Aorta (tissue), 5 donors: ENCODE measurements around the gene PARVG. TPM values are rescaled to one million over a fixed set of nuclear protein-coding genes. Genes with fewer than 3 reads are reported as not detected.

Experiments
- ATAC-seq: fragments of 200-7000 bp; cut with Tn5 transposase; one replicate; pipeline ENCODE4 v1.9.1; 2022; ENCODE audit warnings: moderate library complexity; ENCODE audit not compliant: low FRiP score
- DNase-seq, 2 donors: peaks; one replicate each; pipeline ENCODE4 v3.0.0-alpha.2; 2020
- H3K27ac ChIP-seq, 2 donors: one replicate each; pipeline ENCODE4 v1.5.1; 2013; ENCODE audit warnings: low read length in 2 of 2, mild to moderate bottlenecking in 2 of 2, moderate library complexity in 2 of 2, control low read depth in 1 of 2, inconsistent platforms in 1 of 2, low read depth in 1 of 2
- H3K27me3 ChIP-seq, 2 donors: one replicate each; pipeline ENCODE4 v1.6.1; 2013; ENCODE audit warnings: control low read depth in 1 of 2, low read length in 1 of 2, mild to moderate bottlenecking in 1 of 2, moderate library complexity in 1 of 2; ENCODE audit not compliant: insufficient read depth in 2 of 2, control insufficient read depth in 1 of 2
- H3K36me3 ChIP-seq, 2 donors: one replicate each; pipeline ENCODE4 v1.6.1; 2013; ENCODE audit warnings: control low read depth in 1 of 2, low read length in 1 of 2, mild to moderate bottlenecking in 1 of 2; ENCODE audit not compliant: insufficient read depth in 2 of 2, control insufficient read depth in 1 of 2
- H3K4me1 ChIP-seq, 2 donors: one replicate each; pipeline ENCODE4 v1.6.1; 2013; ENCODE audit warnings: low read length in 2 of 2, control low read depth in 1 of 2, mild to moderate bottlenecking in 1 of 2, moderate library complexity in 1 of 2; ENCODE audit not compliant: insufficient read depth in 2 of 2, control insufficient read depth in 1 of 2
- H3K4me3 ChIP-seq, 2 donors: one replicate each; pipeline ENCODE4 v1.5.1; 2013; ENCODE audit warnings: low read length in 2 of 2, control low read depth in 1 of 2, mild to moderate bottlenecking in 1 of 2
- H3K9me3 ChIP-seq: one replicate; pipeline ENCODE4 v1.6.1; 2013; ENCODE audit warnings: mild to moderate bottlenecking, low read length; ENCODE audit not compliant: control insufficient read depth
- WGBS, 2 donors: extraction: QIAGEN DNeasy Blood & Tissue Kit; methylation state at CpG; one replicate each; pipeline ENCODE4 v1.1.7; 2013; 5-methylcytosine and 5-hydroxymethylcytosine counted together
- intact Hi-C, 2 donors: fragments of 100-400 bp; cut with DNase I; formaldehyde crosslinking; loops; one replicate each; pipeline versions ENCODE4 v1.14.2 to v1.15.0; 2022
- long read RNA-seq, 2 donors: library from polyadenylated mRNA; unstranded; transcript quantifications; one replicate each; pipeline ENCODE4 v2.0.0, GENCODE V29; 2020 to 2021
- polyA plus RNA-seq, 2 donors: library from polyadenylated mRNA; stranded (reverse); fragments of 200-250 nt; gene quantifications; one replicate each; pipeline ENCODE4 v1.2.3, GENCODE V29; 2013
- total RNA-seq, 2 donors: library from RNA; stranded (reverse); fragmentation: NEBNext Ultra II Directional; extraction: Animal tissue kit (Norgen Biotek cat#: 25700); gene quantifications; one replicate each; pipeline ENCODE4 v1.2.1, GENCODE V29; 2021
- donor health status: healthy with polysubstance abuse.
- donor health status: Bipolar disorder and iron deficiency.
- donor health status: DM: no; HTN: no; CAD: no.
- donor health status: DM: no; HTN: no; CAD: no.
- donor health status: DM: yes; HTN: yes; CAD: no.

PARVG gene, protein sequence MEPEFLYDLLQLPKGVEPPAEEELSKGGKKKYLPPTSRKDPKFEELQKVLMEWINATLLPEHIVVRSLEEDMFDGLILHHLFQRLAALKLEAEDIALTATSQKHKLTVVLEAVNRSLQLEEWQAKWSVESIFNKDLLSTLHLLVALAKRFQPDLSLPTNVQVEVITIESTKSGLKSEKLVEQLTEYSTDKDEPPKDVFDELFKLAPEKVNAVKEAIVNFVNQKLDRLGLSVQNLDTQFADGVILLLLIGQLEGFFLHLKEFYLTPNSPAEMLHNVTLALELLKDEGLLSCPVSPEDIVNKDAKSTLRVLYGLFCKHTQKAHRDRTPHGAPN
- total RNA-seq (10 to 100 TPM; 15.2 to 29.7 TPM), polyA plus RNA-seq (10 to 100 TPM in 1 of 2 donors, 1 to 10 TPM in 1; 3.5 to 17.5 TPM)
- long read RNA-seq, donor 1, partial matches to known transcripts = 12 of 28 reads
- long read RNA-seq, donor 1, other reads (novel, unspliced or antisense) = 16 of 28 reads
- long read RNA-seq, donor 2, partial matches to known transcripts = 5 of 10 reads
- long read RNA-seq, donor 2, other reads (novel, unspliced or antisense) = 5 of 10 reads

DNA sequence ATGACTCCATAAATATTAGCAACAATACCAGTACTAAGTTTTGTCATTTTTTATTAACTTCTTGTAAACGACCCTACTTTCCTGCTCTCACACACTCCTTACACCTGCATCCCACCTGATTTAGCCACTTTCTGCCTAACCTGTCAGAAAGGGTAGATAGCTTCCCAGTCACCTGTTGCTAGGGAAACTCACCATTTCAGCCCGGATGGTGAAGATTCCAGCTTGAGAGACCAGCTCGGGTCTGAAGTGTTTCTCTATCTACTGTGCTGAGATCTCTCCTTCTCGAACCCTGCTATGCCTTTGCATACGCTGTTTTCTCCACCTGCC is at the start of gene PARVG:
Gene PARVG (plus strand): TSS at position 220 of the 327 bp plus-strand sequence. CDS start 2,405 bp downstream, outside the sequence.
- WGBS, 2 donors = 76 to 83% methylated on average over 5 of the region's 5 CpGs
- no peaks in the 10 kb centered on the region for H3K9me3 ChIP-seq
- no peak within 1 kb of the TSS for H3K4me3 ChIP-seq
- H3K27me3 ChIP-seq = no peaks in the 10 kb centered on the region
- no peaks in the 10 kb centered on the region for H3K4me1 ChIP-seq
- no peak for DNase-seq
- intact Hi-C loops = no loop called here
- no peaks in the 10 kb centered on the region for H3K36me3 ChIP-seq
- H3K27ac ChIP-seq = no peak within 1 kb of the TSS
- ATAC-seq = no peak

DNA sequence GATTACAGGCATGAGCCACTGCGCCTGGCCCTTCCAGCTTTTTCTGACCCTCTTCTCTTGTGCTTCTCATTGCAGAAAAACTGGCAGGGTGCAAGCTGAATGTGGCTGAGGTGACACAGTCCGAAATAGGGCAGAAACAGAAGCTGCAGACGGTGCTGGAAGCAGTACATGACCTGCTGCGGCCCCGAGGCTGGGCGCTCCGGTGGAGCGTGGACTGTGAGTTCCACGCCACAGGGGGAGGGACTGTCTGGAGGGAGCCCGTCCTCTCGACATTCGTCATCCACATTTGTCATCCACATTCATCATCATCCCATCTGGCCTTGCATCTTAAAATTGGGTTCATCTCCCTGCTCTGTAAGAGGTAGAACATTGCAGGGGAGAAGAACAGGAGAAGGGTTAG is 49.3 kb upstream of the PARVG start:
- Histone ChIP-seq H3K9me3 (peaks cover 4% of the 10 kb centered on the region), H3K27me3 (no peaks in the 10 kb centered on the region), H3K27ac (no peak overlapping the region), H3K4me3 (no peak overlapping the region), H3K36me3 (no peaks in the 10 kb centered on the region), H3K4me1 (no peaks in the 10 kb centered on the region)
- ATAC-seq = no peak
- peak in 1 of 2 donors; percentile 65 for DNase-seq
- WGBS, 2 donors = 96 to 97% methylated on average over 12 of the region's 12 CpGs
- intact Hi-C loops = no loop called here

DNA sequence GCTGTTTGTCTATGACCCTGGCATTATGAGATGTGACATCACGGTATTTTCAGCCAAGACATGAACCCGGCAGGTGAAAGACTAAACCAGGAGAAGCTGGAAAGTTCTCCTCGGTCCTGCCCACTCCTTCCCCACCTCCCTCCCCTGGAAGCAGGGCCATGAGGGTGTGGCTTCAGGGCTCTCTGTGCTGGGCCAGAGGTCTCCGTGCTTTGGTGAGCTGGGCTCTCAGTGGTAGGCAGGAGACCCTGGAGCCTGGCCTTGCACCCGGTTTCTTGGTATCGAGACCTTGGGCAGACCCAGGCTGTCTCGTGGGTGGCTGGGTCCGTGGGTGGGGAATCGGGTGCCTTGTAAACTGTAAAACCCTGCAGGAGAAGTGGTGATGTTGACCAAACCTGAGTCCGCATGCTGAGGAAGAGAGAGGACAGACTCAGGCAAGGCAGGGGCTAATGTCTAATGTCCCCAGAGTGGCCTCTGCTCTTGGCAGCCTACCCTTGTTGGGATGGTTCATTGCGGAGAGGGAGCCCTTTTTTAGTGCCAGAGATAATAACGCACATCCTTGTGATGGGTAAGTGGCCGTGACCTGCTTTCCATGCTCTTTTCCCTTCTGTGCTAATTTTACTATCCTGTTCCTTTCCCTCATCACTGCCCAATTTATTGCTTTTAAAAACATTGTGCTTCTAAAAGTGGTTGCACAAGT is 48.6 kb upstream of the PARVG start:
- ATAC-seq (no peak), DNase-seq (peak in 1 of 2 donors; percentile 45)
- Histone ChIP-seq H3K4me1 (no peaks in the 10 kb centered on the region), H3K27me3 (no peaks in the 10 kb centered on the region), H3K27ac (no peak overlapping the region), H3K9me3 (no peaks in the 10 kb centered on the region), H3K4me3 (no peak overlapping the region), H3K36me3 (no peaks in the 10 kb centered on the region)
- 93 to 95% methylated on average over 13 of the region's 13 CpGs for WGBS, 2 donors
- intact Hi-C loops = no loop called here

DNA sequence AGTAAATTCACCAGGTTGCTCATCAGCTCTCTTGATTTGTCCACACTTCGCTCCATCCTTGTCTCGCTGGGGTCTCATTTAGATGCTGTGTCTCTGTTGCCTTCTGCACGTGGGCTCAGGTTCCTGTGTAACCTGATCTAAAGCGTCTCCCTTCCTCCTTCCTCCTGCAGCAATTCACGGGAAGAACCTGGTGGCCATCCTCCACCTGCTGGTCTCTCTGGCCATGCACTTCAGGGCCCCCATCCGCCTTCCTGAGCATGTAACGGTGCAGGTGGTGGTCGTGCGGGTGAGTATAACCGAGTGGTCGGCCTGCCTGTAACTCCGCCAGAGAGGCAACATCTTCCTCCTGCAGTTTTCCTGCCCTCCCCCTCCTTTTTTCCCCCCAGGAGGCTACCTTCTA is 48.0 kb upstream of the PARVG start:
- 94 to 95% methylated on average over 12 of the region's 12 CpGs for WGBS, 2 donors

DNA sequence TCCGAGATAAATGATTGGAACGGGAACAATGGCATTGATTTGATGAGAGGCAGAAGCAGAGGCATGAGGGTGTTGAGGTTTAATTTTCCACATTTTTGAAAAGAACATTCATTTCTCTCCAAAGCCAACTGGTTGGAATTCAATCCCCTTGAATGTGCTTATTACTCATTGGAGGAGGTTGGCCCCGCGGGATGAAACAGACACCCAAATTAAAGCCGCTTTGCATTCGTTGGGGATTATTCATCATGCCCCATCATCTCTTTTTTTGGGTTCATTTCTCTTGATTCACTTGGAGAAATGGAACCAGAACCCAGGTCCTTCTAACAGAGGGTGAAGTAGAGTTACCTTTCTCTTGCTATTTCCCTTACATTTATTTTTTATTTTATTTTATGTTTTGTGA is 47.6 kb upstream of the PARVG start:
- Histone ChIP-seq H3K4me1 (no peaks in the 10 kb centered on the region), H3K36me3 (no peaks in the 10 kb centered on the region), H3K9me3 (peaks cover 5% of the 10 kb centered on the region), H3K4me3 (no peak overlapping the region), H3K27ac (no peak overlapping the region), H3K27me3 (no peaks in the 10 kb centered on the region)
- no peak for DNase-seq
- 89 to 92% methylated on average over 6 of the region's 6 CpGs for WGBS, 2 donors
- ATAC-seq = no peak
- intact Hi-C loops = no loop called here

More for the DNA sequence above, 48.0 kb upstream of the PARVG start:
- no peaks in the 10 kb centered on the region for H3K27me3 ChIP-seq
- no peaks in the 10 kb centered on the region for H3K4me1 ChIP-seq
- no peak overlapping the region for H3K4me3 ChIP-seq
- no peak for DNase-seq
- intact Hi-C loops = no loop called here
- no peak for ATAC-seq
- H3K27ac ChIP-seq = no peak overlapping the region
- H3K36me3 ChIP-seq = no peaks in the 10 kb centered on the region
- peaks cover under 1% of the 10 kb centered on the region for H3K9me3 ChIP-seq

DNA sequence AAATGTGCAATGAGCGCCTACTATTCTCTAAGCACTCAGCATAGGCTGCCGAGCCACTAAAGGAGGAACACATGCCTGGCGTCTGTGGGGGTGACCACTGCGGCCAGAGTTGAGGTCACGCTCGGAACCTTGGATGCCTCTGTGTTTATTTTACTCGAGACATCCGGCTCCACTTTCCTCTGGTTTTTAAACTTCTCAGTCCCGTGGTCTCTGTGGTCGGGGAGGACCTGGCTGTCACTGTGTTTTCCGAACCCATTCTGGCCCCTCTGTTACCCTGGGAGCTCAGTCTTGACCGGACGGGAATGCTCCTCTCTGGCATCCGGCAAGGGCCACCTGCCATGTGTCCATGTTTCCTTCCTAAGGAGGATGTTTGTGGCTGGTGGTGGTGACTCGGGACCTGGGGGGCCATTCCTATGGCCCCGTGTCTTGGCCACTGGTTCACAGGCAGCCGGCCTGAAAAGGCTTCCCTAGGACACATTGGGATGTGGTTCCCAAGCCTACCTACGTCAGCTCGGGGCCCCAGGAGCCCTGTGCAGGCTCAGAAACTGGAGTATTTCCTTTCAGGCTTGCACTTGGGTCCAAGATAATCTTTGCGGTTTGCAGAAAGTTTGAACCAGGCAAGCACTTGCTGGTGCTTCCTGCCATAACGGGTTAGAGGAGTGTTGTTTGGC is 46.7 kb upstream of the PARVG start:
- H3K36me3 ChIP-seq = no peaks in the 10 kb centered on the region
- ATAC-seq = peak; percentile 55
- no peak overlapping the region for H3K4me3 ChIP-seq
- no peak overlapping the region for H3K27ac ChIP-seq
- intact Hi-C loops = no loop called here
- DNase-seq = peak in 1 of 2 donors; percentile 74
- H3K4me1 ChIP-seq = no peaks in the 10 kb centered on the region
- H3K27me3 ChIP-seq = no peaks in the 10 kb centered on the region
- 56 to 62% methylated on average over 21 of the region's 21 CpGs for WGBS, 2 donors
- H3K9me3 ChIP-seq = peaks cover 7% of the 10 kb centered on the region

DNA sequence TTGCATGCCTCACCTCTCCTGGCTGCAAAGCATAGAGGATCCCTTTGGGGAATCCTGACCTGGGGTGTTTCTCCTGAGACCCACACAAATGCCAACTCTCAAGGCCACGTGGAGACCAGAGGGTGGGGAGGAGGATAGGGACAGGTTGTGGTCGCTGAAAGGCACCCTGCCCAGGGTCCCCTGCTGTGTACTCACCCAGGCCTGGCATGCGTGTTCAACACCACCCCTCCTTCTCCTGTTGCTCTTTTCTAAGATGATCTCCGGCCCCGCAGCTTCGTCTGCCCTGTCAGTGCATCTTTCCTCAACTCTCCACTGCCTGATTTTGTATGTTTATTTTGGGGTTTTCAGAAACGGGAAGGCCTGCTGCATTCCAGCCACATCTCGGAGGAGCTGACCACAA is 44.6 kb upstream of the PARVG start:
- 95 to 97% methylated on average over 8 of the region's 8 CpGs for WGBS, 2 donors
- H3K4me1 ChIP-seq = no peaks in the 10 kb centered on the region
- DNase-seq = peak in 1 of 2 donors; percentile 39
- ATAC-seq = no peak
- H3K9me3 ChIP-seq = peaks cover 7% of the 10 kb centered on the region
- intact Hi-C loops = no loop called here
- no peak overlapping the region for H3K27ac ChIP-seq
- H3K36me3 ChIP-seq = no peaks in the 10 kb centered on the region
- H3K4me3 ChIP-seq = no peak overlapping the region
- no peaks in the 10 kb centered on the region for H3K27me3 ChIP-seq

DNA sequence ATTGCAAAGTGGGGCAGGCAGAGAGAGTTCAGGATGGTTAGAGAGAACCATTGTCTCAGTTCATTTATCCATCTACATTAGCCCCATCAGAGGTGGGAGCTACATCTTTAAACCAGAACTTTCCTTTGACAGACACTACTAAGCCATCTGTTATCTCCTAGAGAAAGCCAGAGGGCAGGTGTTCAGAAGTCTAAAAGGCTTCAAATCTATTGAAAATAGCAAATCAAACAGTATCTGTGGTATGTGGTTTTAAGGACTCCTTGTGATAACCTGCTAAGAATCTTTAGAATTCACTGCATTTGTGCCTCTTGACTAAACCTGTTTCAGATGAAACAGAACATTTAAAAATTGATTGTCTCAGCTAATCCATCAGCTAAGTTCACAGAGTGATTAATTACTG is 43.9 kb upstream of the PARVG start:
- H3K27me3 ChIP-seq = no peaks in the 10 kb centered on the region
- no peak overlapping the region for H3K27ac ChIP-seq
- no peaks in the 10 kb centered on the region for H3K36me3 ChIP-seq
- DNase-seq = no peak
- no peaks in the 10 kb centered on the region for H3K4me1 ChIP-seq
- no peak overlapping the region for H3K4me3 ChIP-seq
- ATAC-seq = no peak
- intact Hi-C loops = no loop called here
- H3K9me3 ChIP-seq = peaks cover 7% of the 10 kb centered on the region
